ENCODE results near the gene TPCN2. TPM values are rescaled to one million over a fixed set of nuclear protein-coding genes. Genes with fewer than 3 reads are reported as not detected.

The TPCN2 gene
- total RNA-seq, 5 donors from 2014 or later (not counting 1 experiment from before 2014, with no cell fraction given) = 14.9 to 34.3 (median 19.4) TPM

GRCh38 chr11:69044111-69045013 lies 4.4 kb upstream of the TPCN2 start:
- peaks cover 0 to 8% (median 4%) of the 10 kb centered on the region in 3 donors for H3K4me1 Mint-ChIP-seq
- peak in 3 of 35 experiments; percentile 9 to 31 (median 17) for DNase-seq
- peaks cover 2 to 11% of the 10 kb centered on the region in 2 experiments for H3K27me3 ChIP-seq (replicated peaks in 1 of 2; ENCODE audit: control insufficient read depth in 2 of 2, extremely low read depth in 1 of 2, insufficient read depth in 2 of 2, low read length in 1 of 2)
- peaks cover 0 to 3% of the 10 kb centered on the region in 2 donors for H3K27me3 Mint-ChIP-seq
- H3K4me3 ChIP-seq (ENCODE audit: control insufficient read depth in 1 of 2, extremely low read depth in 1 of 2, low read length in 1 of 2) = no peak overlapping the region
- H3K4me1 ChIP-seq (ENCODE audit: control insufficient read depth in 1 of 2, extremely low read depth in 1 of 2, insufficient read depth in 2 of 2, low read length in 2 of 2) = peaks cover 5 to 10% of the 10 kb centered on the region in 2 experiments
- H3K36me3 ChIP-seq (ENCODE audit: control insufficient read depth in 2 of 2, extremely low read depth in 1 of 2, insufficient read depth in 1 of 2, low read length in 1 of 2) = no peaks in the 10 kb centered on the region
- ATAC-seq (replicated peaks in 1 of 4) = no peak
- no peaks in the 10 kb centered on the region for H3K9me3 ChIP-seq
- H3K9me3 Mint-ChIP-seq = no peaks in the 10 kb centered on the region
- no peak overlapping the region for H3K27ac ChIP-seq (ENCODE audit: low read length)
- WGBS (ENCODE audit: insufficient coverage) = 49% methylated on average over 11 of the region's 15 CpGs
- H3K36me3 Mint-ChIP-seq = no peaks in the 10 kb centered on the region
- H3K27ac Mint-ChIP-seq = no peak overlapping the region
- ChIA-PET POLR2A (no interaction called here), CTCF (interaction anchor here in 1 of 2 donors (1.0 kb wide), 1 partner anchor 88 kb away, joined by 3 read pairs; no protein-coding TSS in a partner anchor)
- no peak overlapping the region for H3K4me3 Mint-ChIP-seq

GRCh38 chr11:69048031-69048693 lies 570 bp upstream of the TPCN2 start:
- H3K27ac Mint-ChIP-seq = peak overlapping the region; percentile 68 to 72
- ChIA-PET POLR2A (no interaction called here), CTCF (no interaction called here)
- 25% methylated on average over 7 of the region's 11 CpGs for WGBS (ENCODE audit: insufficient coverage)
- H3K36me3 ChIP-seq (ENCODE audit: control insufficient read depth in 2 of 2, extremely low read depth in 1 of 2, insufficient read depth in 1 of 2, low read length in 1 of 2) = no peaks in the 10 kb centered on the region
- no peaks in the 10 kb centered on the region for H3K9me3 Mint-ChIP-seq
- DNase-seq = peak in 1 of 35 experiments; percentile 19
- ATAC-seq (replicated peaks in 1 of 4) = peak in 1 of 4 experiments; percentile 32
- peak overlapping the region in 1 of 2 donors; percentile 60 for H3K4me3 ChIP-seq (ENCODE audit: control insufficient read depth in 1 of 2, extremely low read depth in 1 of 2, low read length in 1 of 2)
- peaks cover 2 to 5% of the 10 kb centered on the region in 2 experiments for H3K27me3 ChIP-seq (replicated peaks in 1 of 2; ENCODE audit: control insufficient read depth in 2 of 2, extremely low read depth in 1 of 2, insufficient read depth in 2 of 2, low read length in 1 of 2)
- H3K4me3 Mint-ChIP-seq = peak overlapping the region; percentile 71 to 79 (median 76)
- H3K27ac ChIP-seq (ENCODE audit: low read length) = peak overlapping the region; percentile 57
- peaks cover 23 to 35% (median 25%) of the 10 kb centered on the region in 3 donors for H3K4me1 Mint-ChIP-seq
- peaks cover 10 to 43% of the 10 kb centered on the region in 2 experiments for H3K4me1 ChIP-seq (ENCODE audit: control insufficient read depth in 1 of 2, extremely low read depth in 1 of 2, insufficient read depth in 2 of 2, low read length in 2 of 2)
- H3K9me3 ChIP-seq = no peaks in the 10 kb centered on the region
- H3K27me3 Mint-ChIP-seq = peaks cover 0 to 3% of the 10 kb centered on the region in 2 donors
- H3K36me3 Mint-ChIP-seq = no peaks in the 10 kb centered on the region

GRCh38 chr11:69049490-69049867 lies 747 bp downstream of the TPCN2 start:
- peak overlapping the region; percentile 57 for H3K27ac ChIP-seq (ENCODE audit: low read length)
- Mint-ChIP-seq H3K36me3 (no peaks in the 10 kb centered on the region), H3K27me3 (no peaks in the 10 kb centered on the region), H3K4me1 (peaks cover 23 to 39% (median 25%) of the 10 kb centered on the region in 3 donors), H3K4me3 (peak overlapping the region; percentile 70 to 81 (median 76)), H3K27ac (peak overlapping the region; percentile 69 to 84), H3K9me3 (no peaks in the 10 kb centered on the region)
- ChIA-PET CTCF (no interaction called here), POLR2A (no interaction called here)
- H3K27me3 ChIP-seq (replicated peaks in 1 of 2; ENCODE audit: control insufficient read depth in 2 of 2, extremely low read depth in 1 of 2, insufficient read depth in 2 of 2, low read length in 1 of 2) = peaks cover 0 to 2% of the 10 kb centered on the region in 2 experiments
- H3K4me1 ChIP-seq (ENCODE audit: control insufficient read depth in 1 of 2, extremely low read depth in 1 of 2, insufficient read depth in 2 of 2, low read length in 2 of 2) = peaks cover 10 to 43% of the 10 kb centered on the region in 2 experiments
- no peaks in the 10 kb centered on the region for H3K36me3 ChIP-seq (ENCODE audit: control insufficient read depth in 2 of 2, extremely low read depth in 1 of 2, insufficient read depth in 1 of 2, low read length in 1 of 2)
- peak in 6 of 35 experiments; percentile 7 to 35 (median 20) for DNase-seq
- 0% methylated on average over 4 of the region's 15 CpGs for WGBS (ENCODE audit: insufficient coverage)
- H3K4me3 ChIP-seq (ENCODE audit: control insufficient read depth in 1 of 2, extremely low read depth in 1 of 2, low read length in 1 of 2) = peak overlapping the region; percentile 60 to 72
- H3K9me3 ChIP-seq = no peaks in the 10 kb centered on the region
- ATAC-seq (replicated peaks in 1 of 4) = no peak

GRCh38 chr11:69050592-69051380 lies 2.1 kb downstream of the TPCN2 start:
- Mint-ChIP-seq H3K27me3 (no peaks in the 10 kb centered on the region), H3K4me3 (peak overlapping the region; percentile 70 to 81 (median 76)), H3K27ac (peak overlapping the region in 1 of 2 donors; percentile 73), H3K4me1 (peaks cover 23 to 43% (median 25%) of the 10 kb centered on the region in 3 donors), H3K9me3 (no peaks in the 10 kb centered on the region), H3K36me3 (peaks cover 3% of the 10 kb centered on the region)
- ChIA-PET POLR2A (no interaction called here), CTCF (no interaction called here)
- Histone ChIP-seq H3K4me3 (ENCODE audit: control insufficient read depth in 1 of 2, extremely low read depth in 1 of 2, low read length in 1 of 2) (no peak overlapping the region), H3K27me3 (replicated peaks in 1 of 2; ENCODE audit: control insufficient read depth in 2 of 2, extremely low read depth in 1 of 2, insufficient read depth in 2 of 2, low read length in 1 of 2) (no peaks in the 10 kb centered on the region), H3K4me1 (ENCODE audit: control insufficient read depth in 1 of 2, extremely low read depth in 1 of 2, insufficient read depth in 2 of 2, low read length in 2 of 2) (peaks cover 10 to 55% of the 10 kb centered on the region in 2 experiments), H3K9me3 (no peaks in the 10 kb centered on the region), H3K27ac (ENCODE audit: low read length) (no peak overlapping the region), H3K36me3 (ENCODE audit: control insufficient read depth in 2 of 2, extremely low read depth in 1 of 2, insufficient read depth in 1 of 2, low read length in 1 of 2) (peaks cover 2 to 5% of the 10 kb centered on the region in 2 donors)
- DNase-seq (no peak), ATAC-seq (replicated peaks in 1 of 4) (no peak)
- 96% methylated on average over 16 of the region's 18 CpGs for WGBS (ENCODE audit: insufficient coverage)

- peaks cover 10 to 62% of the 10 kb centered on the region in 2 experiments for H3K4me1 ChIP-seq (ENCODE audit: control insufficient read depth in 1 of 2, extremely low read depth in 1 of 2, insufficient read depth in 2 of 2, low read length in 2 of 2)
- POLR2A ChIA-PET = no interaction called here
- 96% methylated on average over 19 of the region's 20 CpGs for WGBS (ENCODE audit: insufficient coverage)
These were observed 2.9 kb downstream of the TPCN2 start for GRCh38 chr11:69051381-69052342.

More at GRCh38 chr11:69051381-69052342, 2.9 kb downstream of the TPCN2 start:
- DNase-seq (no peak), ATAC-seq (replicated peaks in 1 of 4) (no peak)
- no peak overlapping the region for H3K27ac ChIP-seq (ENCODE audit: low read length)
- no peaks in the 10 kb centered on the region for H3K9me3 Mint-ChIP-seq
- H3K4me1 Mint-ChIP-seq = peaks cover 23 to 48% (median 28%) of the 10 kb centered on the region in 3 donors
- peaks cover 2 to 5% of the 10 kb centered on the region in 2 donors for H3K36me3 ChIP-seq (ENCODE audit: control insufficient read depth in 2 of 2, extremely low read depth in 1 of 2, insufficient read depth in 1 of 2, low read length in 1 of 2)
- peak overlapping the region in 1 of 2 donors; percentile 73 for H3K27ac Mint-ChIP-seq
- H3K4me3 Mint-ChIP-seq = peak overlapping the region in 2 of 3 donors; percentile 3 to 76
- no peaks in the 10 kb centered on the region for H3K27me3 Mint-ChIP-seq
- peaks cover 5% of the 10 kb centered on the region for H3K36me3 Mint-ChIP-seq
- CTCF ChIA-PET = no interaction called here
- H3K27me3 ChIP-seq (replicated peaks in 1 of 2; ENCODE audit: control insufficient read depth in 2 of 2, extremely low read depth in 1 of 2, insufficient read depth in 2 of 2, low read length in 1 of 2) = no peaks in the 10 kb centered on the region
- H3K4me3 ChIP-seq (ENCODE audit: control insufficient read depth in 1 of 2, extremely low read depth in 1 of 2, low read length in 1 of 2) = no peak overlapping the region
- no peaks in the 10 kb centered on the region for H3K9me3 ChIP-seq

All from T-cell (primary cell).